Heart right ventricle (tissue), 16 donors: ENCODE measurements around the gene TET3. TPM values are rescaled to one million over a fixed set of nuclear protein-coding genes. Genes with fewer than 3 reads are reported as not detected.

Experiments used
- ATAC-seq, 8 donors: fragments of 200-7000 bp; cut with Tn5 transposase; one replicate each; pipeline ENCODE4 v1.9.1; 2020; ENCODE audit warnings: mild to moderate bottlenecking in 8 of 8, moderate library complexity in 8 of 8, moderate number of reproducible peaks in 1 of 8
- DNase-seq, 2 donors: peaks; one replicate each; pipeline ENCODE4 v3.0.0-alpha.2; 2020
- H3K27ac ChIP-seq, 10 donors: fragments of 200-600 bp; sonication (generic) in 2 of 10; one replicate each; pipeline versions ENCODE4 v1.5.0 to v1.8.0; 2020 to 2022; ENCODE audit warnings: mild to moderate bottlenecking in 3 of 10
- H3K27me3 ChIP-seq, 7 donors: fragments of 200-600 bp; one replicate each; pipeline ENCODE4 v1.8.0; 2021 to 2022; ENCODE audit warnings: mild to moderate bottlenecking in 2 of 7
- H3K36me3 ChIP-seq, 9 donors: fragments of 200-600 bp; sonication (generic) in 1 of 9; one replicate each; pipeline versions ENCODE4 v1.5.0 to v1.8.0; 2020 to 2022; ENCODE audit warnings: mild to moderate bottlenecking in 2 of 9
- H3K4me1 ChIP-seq, 9 donors: fragments of 200-600 bp; sonication (generic) in 1 of 9; one replicate each; pipeline versions ENCODE4 v1.5.0 to v1.8.0; 2020 to 2022; ENCODE audit warnings: mild to moderate bottlenecking in 4 of 9
- H3K4me3 ChIP-seq, 10 donors: fragments of 200-600 bp; sonication (generic) in 2 of 10; one replicate each; pipeline versions ENCODE4 v1.5.0 to v1.8.0; 2020 to 2022; ENCODE audit warnings: mild to moderate bottlenecking in 7 of 10, moderate library complexity in 2 of 10
- H3K9me3 ChIP-seq, 11 donors: fragments of 200-600 bp in 10 of 11; sonication (generic) in 2 of 11; one replicate each; pipeline versions ENCODE4 v1.5.0 to v1.8.0; 2013 to 2022; ENCODE audit warnings: mild to moderate bottlenecking in 2 of 11, control low read depth in 1 of 11, moderate library complexity in 1 of 11
- CTCF ChIP-seq, 9 donors: fragments of 200-600 bp; sonication (generic) in 2 of 9; IDR thresholded peaks; one replicate each; pipeline versions ENCODE4 v1.5.0 to v1.8.0; 2021 to 2022; ENCODE audit warnings: antibody characterized with exemption in 9 of 9, mild to moderate bottlenecking in 5 of 9, moderate library complexity in 1 of 9
- WGBS, 2 donors: extraction: QIAGEN DNeasy Blood & Tissue Kit; methylation state at CpG; one replicate each; pipeline ENCODE4 v1.1.7; 2013; ENCODE audit warnings: inconsistent platforms in 1 of 2; 5-methylcytosine and 5-hydroxymethylcytosine counted together
- intact Hi-C, 10 donors: fragments of 100-400 bp; cut with DNase I; formaldehyde crosslinking; loops; one replicate each; pipeline versions ENCODE4 v1.11.1 to v1.14.2; 2022
- polyA plus RNA-seq, 2 donors: library from polyadenylated mRNA; stranded (reverse); fragments of 200-250 nt; gene quantifications; one replicate each; pipeline ENCODE4 v1.2.3, GENCODE V29; 2013
- total RNA-seq, 10 donors: library from RNA; stranded (reverse); fragmentation: NEBNext Ultra II Directional in 3 of 10; extraction: Animal tissue kit (Norgen Biotek cat#: 25700) in 3 of 10; gene quantifications; one replicate each; pipeline versions ENCODE4 v1.2.1 to v1.2.4, GENCODE V29; 2021 to 2023
- donor health status: Arrhythmogenic right ventricular cardiomyopathy.
- donor health status: ischemic (EF 13 %, LVEDD 7.1; RV severe dilation, severe dysfunction).
- donor health status: healthy with polysubstance abuse.
- donor health status: DM: no; HTN: yes; CAD: no.
- donor health status: DM: no; HTN: no; CAD: no.
- donor health status: ischemic (EF 25% LVEDD 6.9; RV normal size, moderate dysfunction).
- donor health status: ischemic (EF 25% LVEDD 5.7; RV mildly dilated, moderate dysfunction).
- donor health status: healthy.
- donor health status: DM: yes; HTN: yes; CAD: no.
- donor health status: Ischemic cardiomyopathy.
- donor health status: ischemic (EF 35%, LVEDD 5.7; RV mildly dilated, moderate dysfunction).
- donor health status: nonischemic (EF 11% LVEDD 7.7; RV severe dilation, severe dysfunction).
- donor health status: DM: yes; HTN: yes; CAD: no.
- donor health status: PGD.
- donor health status: ischemic (EF 29% LVEDD 5.4; RV normal size, mild dysfunction).
- donor health status: nonischemic (EF 23%, LVEDD 6.1; RV moderate dilation, normal function).

The TET3 gene
- total and polyA plus RNA-seq, 12 donors = 1.1 to 8.0 (median 2.7) TPM

GRCh38 chr2:74027496-74027895, 42.8 kb downstream of the TET3 start:
- Histone ChIP-seq H3K27ac (peak overlapping the region in 1 of 10 donors; percentile 74), H3K4me1 (peaks cover 0 to 75% (median 22%) of the 10 kb centered on the region in 9 donors), H3K4me3 (no peak overlapping the region), H3K9me3 (peaks cover 0 to 5% (median 0%) of the 10 kb centered on the region in 11 donors), H3K36me3 (no peaks in the 10 kb centered on the region), H3K27me3 (no peaks in the 10 kb centered on the region)
- DNase-seq (no peak), ATAC-seq (no peak)
- intact Hi-C loops = no loop called here
- 95 to 97% methylated on average over 1 of the region's 1 CpG for WGBS, 2 donors
- TF ChIP-seq CTCF (IDR thresholded peaks at IDR 0.05) = no peak

DNA sequence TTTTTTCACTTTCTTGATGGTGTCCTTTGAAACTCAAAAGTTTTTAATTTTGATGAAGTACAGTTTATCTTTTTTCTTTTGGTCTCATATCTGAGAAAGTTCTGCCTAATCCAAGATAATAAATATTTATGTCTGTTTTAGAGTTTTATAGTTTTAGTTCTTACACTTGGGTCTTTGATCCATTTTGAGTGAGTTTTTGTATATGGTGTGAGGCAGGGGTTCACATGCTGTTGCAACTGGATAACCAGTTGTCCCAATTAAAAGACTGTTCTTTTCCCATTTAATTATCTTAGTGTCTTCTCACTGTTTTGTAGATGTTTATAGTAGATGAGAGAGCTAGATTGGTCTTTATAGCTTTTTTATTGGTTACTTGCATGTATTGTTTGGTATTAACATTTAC, 43.6 kb downstream of the TET3 start:
- Histone ChIP-seq H3K9me3 (peaks cover 0 to 5% (median 0%) of the 10 kb centered on the region in 11 donors), H3K4me1 (peaks cover 0 to 83% (median 26%) of the 10 kb centered on the region in 9 donors), H3K27me3 (no peaks in the 10 kb centered on the region), H3K36me3 (no peaks in the 10 kb centered on the region), H3K27ac (no peak overlapping the region), H3K4me3 (no peak overlapping the region)
- intact Hi-C loops = no loop called here
- no peak for TF ChIP-seq CTCF (IDR thresholded peaks at IDR 0.05)
- no peak for DNase-seq
- no peak for ATAC-seq

DNA sequence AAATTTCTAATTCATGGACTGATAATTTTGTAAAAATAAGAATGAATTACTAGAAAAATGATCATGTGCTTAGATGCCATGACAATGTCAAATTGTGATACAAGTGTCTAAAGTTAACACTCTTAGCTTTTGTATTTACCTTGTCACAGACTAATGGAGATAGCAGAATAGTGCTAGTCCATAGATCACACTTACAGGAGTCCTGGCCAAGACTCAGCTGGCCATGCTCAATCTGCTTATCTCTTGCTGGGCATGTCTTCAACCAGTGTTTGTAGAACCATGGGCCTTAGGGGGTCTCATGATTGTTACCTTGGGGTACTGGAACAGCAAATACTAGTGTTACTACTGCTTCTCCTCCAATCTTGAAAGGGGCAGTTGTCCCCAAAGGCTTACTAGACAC, 44.0 kb downstream of the TET3 start:
- Histone ChIP-seq H3K27me3 (no peaks in the 10 kb centered on the region), H3K4me1 (peaks cover 0 to 87% (median 26%) of the 10 kb centered on the region in 9 donors), H3K9me3 (peaks cover 0 to 5% (median 0%) of the 10 kb centered on the region in 11 donors), H3K36me3 (no peaks in the 10 kb centered on the region), H3K27ac (peak overlapping the region in 1 of 10 donors; percentile 15), H3K4me3 (no peak overlapping the region)
- TF ChIP-seq CTCF (IDR thresholded peaks at IDR 0.05) = no peak
- ATAC-seq (no peak), DNase-seq (no peak)
- intact Hi-C loops = no loop called here

DNA sequence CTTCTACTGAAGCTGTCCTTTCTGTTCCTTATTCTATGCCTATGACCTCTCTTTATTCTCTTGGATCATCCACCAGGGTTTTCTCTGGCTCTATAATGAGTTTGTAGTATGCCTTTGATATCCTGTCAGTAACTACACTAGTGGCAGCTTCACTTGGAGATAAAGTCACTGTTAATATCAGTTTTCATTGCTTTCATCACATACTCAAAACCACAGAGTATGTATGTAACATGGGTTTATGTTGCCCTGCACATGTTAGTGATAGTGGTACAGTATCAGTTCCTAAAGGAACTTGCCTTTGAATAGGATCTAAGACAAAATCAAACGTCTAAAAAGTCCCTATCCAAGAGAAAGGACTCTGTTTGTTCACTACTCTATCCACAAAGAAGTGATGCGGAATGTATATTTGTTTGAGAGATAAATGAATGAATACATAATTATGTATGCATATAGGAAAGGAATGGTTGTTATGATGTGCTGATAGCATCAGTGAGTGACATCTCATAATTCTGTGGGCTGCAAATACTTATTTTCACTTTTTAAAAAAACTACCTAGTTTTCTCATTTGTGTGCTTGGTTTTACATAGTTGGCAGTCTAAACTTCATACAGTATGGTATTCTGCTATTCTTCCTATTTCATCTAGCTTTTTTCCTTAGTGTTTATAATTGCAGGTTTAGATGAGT, 45.1 kb downstream of the TET3 start:
- WGBS, 2 donors = 63 to 64% methylated on average over 2 of the region's 2 CpGs
- no peaks in the 10 kb centered on the region for H3K36me3 ChIP-seq
- H3K9me3 ChIP-seq = peaks cover 0 to 5% (median 0%) of the 10 kb centered on the region in 11 donors
- intact Hi-C loops = no loop called here
- H3K4me1 ChIP-seq = peaks cover 0 to 80% (median 26%) of the 10 kb centered on the region in 9 donors
- H3K27me3 ChIP-seq = no peaks in the 10 kb centered on the region
- no peak for TF ChIP-seq CTCF (IDR thresholded peaks at IDR 0.05)
- no peak overlapping the region for H3K27ac ChIP-seq
- ATAC-seq = no peak
- no peak overlapping the region for H3K4me3 ChIP-seq
- no peak for DNase-seq
